HG03108 (cell line): ENCODE results near the gene KRTAP5-4.
"Not testable (repeated sequence)": the region's sequence is repeated elsewhere in the genome, so short reads cannot be mapped to it uniquely, and the experiment has no call there.

ENCODE experiments used
- ATAC-seq: cut with Tn5 transposase; IDR thresholded peaks from one replicate; pipeline ENCODE4 v1.9.1; 2021; ENCODE audit warnings: moderate library complexity; ENCODE audit not compliant: unreplicated experiment

The KRTAP5-4 gene

DNA sequence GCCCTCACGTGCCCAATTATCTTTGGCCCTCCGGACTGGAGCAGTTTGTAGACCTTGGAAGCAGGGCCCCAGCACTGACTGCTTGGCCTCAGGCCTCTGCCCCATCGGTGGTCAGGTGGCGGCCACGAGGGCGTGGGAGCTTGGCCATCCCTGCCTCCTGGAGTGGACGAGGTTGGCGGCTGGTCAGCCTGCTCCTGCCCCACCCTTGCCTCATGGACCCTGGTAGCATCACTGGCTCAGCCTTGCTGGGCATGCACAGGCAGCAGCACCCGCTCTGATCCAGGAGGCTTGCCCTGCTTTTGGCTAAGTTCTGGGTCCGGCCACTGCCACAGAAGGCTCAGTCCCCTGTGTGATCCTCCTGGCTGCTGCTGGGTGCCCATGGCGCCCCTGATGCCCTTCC, 17.8 kb downstream of the KRTAP5-4 start:
- ATAC-seq: no peak

DNA sequence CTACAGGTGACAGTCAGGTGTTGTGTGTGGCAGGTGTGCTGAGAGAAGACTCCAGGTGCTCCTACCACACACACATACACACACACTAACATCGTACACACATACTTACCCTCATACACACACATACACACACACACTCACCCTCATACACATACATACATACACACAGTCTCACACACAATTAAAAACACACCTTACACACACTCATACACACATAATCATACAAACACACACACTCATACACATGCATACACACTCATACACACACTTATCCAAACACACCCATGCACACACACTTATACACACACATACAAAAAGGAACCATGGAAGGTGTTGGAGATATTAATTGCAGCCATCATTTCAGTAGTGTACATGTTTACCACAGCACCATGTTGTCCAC, 18.3 kb downstream of the KRTAP5-4 start:
- no peak for ATAC-seq

DNA sequence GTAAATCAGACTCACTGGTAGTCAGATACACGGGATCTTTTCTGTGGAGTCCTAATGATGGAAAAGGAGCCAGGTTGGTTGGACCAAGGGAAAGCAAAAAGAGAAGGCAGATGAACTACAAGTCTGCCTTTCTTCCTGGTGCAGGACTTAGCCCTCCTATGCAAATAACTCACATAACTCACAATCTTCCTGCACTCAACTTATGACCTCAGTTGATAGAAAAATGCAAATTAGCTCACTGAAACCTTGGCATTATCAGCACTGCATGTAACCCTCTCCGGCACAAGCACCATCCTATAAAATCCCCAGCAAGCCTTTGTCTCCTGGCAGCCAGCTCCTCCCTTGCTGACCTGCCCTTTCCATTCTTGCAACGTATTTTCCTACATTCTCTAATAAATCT, 20.3 kb downstream of the KRTAP5-4 start:
- not testable (repeated sequence) for ATAC-seq

DNA sequence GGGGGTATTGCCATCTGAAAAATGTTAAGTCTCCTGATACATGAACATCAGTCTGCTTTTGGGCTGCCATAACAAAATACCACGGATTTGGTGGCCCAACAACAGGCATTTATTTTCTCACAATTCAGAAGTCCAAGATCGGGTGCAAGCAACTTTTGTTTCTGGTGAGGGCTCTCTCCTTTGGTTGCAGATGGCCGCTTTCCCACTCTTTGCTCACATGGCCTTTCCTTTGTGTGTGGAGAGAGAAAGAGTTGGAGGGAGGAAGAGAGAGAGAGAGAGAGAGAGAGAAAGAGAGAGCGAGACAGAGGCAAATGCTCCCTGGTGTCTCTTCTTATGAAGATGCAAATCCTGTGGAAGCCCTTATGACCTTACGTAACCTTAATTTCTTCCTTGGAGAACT, 21.3 kb downstream of the KRTAP5-4 start:
- no peak for ATAC-seq

DNA sequence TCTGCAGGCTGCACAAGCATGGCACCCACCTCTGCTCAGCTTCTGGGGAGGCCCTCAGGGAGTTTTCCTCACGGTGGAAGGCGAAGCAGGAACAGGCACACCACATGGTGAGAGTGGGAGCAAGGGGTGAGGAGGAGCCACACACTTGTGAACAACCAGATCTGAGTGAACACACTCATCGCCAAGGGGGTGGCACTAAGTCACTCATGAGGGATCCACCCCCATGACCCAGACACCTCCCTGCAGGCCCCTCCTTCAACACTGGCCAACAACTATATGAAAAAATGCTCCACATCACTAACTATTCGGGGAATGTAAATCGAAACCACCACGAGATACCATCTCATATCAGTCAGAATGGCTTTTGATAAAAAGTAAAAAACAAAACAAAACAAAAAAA, 23.1 kb downstream of the KRTAP5-4 start:
- ATAC-seq: no peak

DNA sequence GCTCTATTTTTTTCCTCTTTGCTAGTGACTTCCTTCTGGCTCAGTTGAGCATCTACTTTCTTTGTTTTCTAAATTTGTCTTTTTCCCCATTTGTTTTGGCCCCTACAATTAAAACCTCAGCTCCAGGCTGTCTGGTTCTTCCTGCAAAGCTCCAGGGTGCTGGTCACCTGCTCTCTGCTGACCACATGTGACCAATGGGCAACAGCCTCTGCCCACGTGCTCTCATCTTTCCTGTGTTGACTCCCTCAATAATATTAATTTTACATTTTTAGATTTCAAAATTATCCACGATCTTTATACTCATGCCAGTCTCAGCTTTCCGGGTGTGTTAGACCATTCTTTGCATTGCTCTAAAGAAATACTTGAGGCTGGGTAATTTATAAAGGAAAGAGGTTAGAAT, 23.5 kb downstream of the KRTAP5-4 start:
- not testable (repeated sequence) for ATAC-seq

DNA sequence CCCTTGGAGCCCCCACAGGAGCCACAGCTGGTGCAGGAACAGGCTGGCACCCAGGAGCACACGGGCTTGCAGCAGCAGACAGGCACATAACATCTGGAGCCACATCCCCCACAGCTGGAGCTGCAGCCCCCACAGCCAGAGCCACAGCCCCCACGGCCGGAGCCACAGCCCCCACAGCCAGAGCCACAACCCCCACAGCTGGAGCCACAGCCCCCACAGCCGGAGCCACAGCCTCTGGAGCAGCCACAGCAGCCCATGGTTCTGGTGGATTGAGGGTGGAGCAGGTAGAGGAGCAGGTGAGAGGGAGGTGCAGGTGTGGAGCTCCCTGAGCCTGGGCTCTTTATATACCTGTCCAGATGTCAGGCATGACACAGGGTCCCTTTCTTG, 24.0 kb downstream of the KRTAP5-4 start, which contains the start of gene KRTAP5-2:
KRTAP5-2 (minus strand) TSS at position 301 of the 387 bp plus-strand sequence; CDS start at position 257, 44 bp downstream.
- no peak for ATAC-seq

DNA sequence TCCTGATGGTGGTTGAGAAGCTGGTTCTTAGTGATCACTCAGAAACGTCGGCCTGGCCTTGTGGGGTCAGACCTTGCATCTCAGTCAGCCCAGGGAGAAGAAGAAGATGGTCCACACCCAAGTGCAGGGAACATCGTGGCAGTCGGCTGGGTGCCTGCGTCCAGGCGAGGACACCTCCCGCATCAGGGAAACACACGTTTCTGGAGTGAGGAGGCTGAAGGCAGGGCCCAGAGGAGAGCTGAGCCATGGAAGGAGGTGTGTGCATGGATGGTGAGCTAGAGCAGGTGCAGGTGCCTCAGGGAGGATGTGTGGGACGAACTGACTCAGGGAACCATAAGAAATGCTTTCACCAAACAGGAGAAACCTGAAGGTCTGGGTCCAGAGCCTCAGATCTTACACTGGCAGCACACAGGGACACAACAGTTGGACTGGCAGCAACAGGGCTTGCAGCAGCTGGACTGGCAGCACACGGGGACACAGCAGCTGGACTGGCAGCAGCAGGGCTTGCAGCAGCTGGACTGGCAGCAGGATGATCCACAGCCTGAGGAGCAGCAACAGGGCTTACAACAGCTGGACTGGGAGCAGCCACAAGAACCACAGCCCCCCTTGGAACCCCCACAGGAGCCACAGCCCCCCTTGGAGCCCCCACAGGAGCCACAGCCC, 24.5 kb downstream of the KRTAP5-4 start:
- no peak for ATAC-seq

DNA sequence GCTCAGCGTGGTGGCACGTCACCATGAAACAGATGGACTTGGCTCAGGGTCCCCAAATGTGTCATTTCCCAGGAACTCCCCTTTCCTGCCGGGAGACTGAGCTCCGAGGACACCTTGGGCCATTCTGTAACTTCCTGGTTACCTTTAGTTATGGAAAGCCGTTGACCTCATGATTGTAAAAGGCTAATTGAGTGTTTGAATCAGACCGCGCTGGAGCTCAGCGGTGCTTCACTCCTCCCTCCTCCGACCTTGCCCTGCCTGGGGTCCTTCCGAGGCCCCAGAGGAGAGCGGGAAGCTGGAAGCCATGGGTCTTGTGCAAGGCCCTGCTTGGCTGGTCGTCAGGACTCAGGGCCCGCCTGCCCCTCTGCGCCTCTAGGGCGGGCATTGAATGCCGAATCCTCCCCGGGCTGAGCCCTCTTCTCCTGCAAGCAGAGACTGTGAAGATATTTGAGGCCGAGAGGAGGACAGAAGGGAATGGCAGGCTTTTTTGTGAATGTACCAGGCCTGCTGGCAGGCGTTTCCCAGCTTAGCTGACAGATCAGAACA, 25.3 kb downstream of the KRTAP5-4 start:
- ATAC-seq: not testable (repeated sequence)

DNA sequence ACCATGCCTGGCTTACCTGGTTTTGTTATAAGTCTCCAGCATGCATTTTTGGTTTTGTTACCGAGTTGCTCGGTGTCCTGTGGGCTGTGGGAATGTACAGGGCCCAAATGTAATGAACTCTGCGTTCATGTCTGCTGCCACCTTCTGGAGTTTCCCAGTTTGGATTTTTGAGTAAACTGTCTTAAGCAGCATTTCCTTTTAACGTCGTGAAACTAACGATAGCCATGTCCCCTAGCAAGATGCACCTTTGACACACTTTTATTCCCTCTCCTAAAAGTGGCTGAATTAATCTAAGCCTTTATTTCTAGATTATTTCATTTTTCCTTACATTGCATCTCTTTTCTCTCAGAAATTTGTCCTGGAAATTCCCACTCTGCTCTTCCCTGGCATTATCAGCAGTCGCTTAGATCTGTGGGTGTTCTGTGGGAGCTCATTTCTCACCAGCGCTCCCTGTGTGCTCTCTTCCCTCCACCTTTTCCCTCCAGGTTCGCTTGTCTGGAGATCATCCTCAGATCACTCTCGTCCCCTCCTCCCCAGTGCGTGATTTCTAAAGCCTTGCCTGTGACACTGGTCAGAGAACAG, 25.9 kb downstream of the KRTAP5-4 start:
- not testable (repeated sequence) for ATAC-seq

DNA sequence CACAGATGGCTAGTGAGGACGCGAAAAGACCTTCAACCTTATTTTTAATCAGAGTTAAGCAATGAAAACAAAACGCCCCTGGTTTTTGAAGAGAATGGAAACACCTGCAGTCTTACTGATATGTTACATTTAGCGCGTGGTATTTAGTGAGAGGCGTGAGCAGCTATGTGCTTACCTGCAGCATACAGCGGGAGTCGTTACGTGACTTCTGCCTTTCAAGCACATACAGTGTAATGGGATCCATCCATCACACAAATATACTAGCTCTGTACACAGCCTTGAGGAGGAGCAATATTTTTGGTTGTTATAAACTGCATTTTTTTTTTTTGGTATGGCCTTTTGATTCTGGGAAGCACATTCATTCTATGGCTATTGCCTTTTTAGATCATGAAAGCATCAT, 29.3 kb downstream of the KRTAP5-4 start:
- no peak for ATAC-seq

DNA sequence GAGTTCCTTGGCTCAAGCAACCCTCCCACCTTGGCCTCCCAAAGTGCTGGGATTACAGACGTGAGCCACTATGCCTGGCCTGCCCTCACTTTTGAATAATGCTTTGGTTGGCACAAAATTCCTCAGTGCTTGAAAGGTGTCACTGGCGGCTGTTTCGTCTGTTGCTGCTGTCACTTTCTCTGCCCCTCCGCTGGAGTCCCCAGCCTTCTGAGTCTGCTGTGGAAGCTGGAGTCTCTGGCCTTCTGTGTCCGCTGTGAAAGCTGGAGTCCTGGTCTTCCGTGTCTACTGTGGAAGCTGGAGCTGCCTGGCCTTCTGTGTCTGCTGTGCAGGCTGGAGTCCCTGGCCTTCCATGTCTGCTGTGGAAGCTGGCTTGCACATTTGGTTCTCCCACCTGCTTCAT, 31.9 kb downstream of the KRTAP5-4 start:
- no peak for ATAC-seq

DNA sequence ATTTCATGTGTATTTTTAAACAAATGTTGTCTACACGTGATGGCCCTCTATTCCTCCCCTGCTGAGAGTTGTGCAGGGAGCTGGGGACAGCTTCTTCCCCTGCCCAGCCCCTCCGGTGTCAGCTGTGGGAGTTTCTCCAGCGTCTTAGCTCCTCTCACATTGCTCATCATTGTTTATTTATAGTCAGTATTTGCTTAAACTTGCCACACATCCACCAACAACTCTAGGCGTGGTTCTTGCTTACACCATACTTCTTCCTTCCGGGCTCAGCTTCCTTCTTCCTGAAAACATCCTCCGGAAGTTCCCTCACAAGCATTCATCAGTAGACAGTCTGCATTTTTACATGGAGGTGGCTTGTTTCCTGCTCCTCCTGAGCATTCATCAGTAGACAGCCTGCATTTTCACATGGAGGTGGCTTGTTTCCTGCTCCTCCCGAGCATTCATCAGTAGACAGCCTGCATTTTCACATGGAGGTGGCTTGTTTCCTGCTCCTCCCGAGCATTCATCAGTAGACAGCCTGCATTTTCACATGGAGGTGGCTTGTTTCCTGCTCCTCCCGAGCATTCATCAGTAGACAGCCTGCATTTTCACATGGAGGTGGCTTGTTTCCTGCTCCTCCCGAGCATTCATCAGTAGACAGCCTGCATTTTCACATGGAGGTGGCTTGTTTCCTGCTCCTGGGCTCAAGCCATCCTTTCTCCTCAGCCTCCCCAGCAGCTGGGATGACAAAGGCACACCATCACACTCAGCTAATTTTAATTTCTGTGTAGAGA, 32.6 kb downstream of the KRTAP5-4 start:
- not testable (repeated sequence) for ATAC-seq

DNA sequence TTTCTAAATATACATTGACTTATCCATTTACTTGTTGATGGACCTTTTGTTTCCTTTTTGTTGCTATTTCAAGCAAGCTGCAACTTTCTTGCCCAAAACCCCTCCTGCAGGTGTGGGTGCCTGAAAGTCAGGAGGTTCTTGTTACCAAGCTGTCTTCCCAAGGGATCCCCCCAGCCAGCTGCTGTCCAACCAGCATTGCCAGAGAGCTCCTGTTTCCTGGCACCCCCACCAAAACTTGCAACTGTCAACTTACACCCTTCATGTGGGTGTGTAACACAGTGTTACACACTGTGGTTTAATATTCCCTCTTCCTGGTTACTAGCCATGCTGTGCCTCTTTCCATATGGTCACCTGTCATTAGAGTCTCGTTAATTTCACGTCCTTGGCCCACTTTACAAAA, 35.2 kb downstream of the KRTAP5-4 start:
- no peak for ATAC-seq

DNA sequence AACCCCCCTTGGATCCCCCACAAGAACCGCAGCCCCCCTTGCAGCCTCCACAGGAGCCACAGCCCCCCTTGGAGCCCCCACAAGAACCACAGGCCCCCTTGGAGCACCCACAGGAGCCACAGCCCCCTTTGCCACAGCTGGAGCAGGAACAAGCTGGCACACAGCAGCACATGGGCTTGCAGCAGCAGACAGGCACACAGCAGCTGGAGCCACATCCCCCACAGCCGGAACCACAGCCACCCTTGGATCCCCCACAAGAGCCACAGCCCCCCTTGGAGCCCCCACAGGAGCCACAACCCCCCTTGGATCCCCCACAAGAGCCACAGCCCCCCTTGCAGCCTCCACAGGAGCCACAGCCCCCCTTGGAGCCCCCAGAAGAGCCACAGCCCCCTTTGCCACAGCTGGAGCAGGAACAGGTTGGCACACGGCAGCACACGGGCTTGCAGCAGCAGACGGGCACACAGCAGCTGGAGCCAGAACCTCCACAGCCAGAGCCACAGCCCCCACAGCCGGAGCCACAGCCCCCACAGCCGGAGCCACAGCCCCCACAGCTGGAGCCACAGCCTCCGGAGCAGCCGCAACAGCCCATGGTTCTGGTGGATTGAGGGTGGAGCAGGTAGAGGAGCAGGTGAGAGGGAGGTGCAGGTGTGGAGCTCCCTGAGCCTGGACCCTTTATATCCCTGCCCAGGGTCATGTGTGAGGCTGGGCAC, 37.1 kb downstream of the KRTAP5-4 start, which contains the start of gene KRTAP5-1:
KRTAP5-1 (minus strand) TSS at position 623 of the 710 bp plus-strand sequence; CDS start at position 589, 34 bp downstream.
- ATAC-seq: not testable (repeated sequence)

DNA sequence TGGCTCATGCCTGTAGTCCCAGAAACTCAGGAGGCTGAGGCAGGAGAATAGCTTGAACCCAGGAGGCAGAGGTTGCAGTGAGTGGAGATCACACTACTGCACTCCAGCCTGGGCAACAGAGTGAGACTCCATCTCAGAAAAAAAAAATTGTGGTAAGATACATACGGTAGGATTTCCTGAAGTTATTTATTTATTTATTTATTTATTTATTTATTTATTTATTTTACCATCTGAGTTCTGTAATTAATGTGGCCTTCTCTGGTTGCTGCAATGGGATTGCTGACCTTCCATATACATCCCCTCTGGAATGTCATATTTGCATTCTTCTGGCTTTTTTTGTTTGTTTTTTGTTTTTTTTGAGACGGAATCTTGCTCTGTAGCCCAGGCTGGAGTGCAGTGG, 39.0 kb downstream of the KRTAP5-4 start:
- not testable (repeated sequence) for ATAC-seq

DNA sequence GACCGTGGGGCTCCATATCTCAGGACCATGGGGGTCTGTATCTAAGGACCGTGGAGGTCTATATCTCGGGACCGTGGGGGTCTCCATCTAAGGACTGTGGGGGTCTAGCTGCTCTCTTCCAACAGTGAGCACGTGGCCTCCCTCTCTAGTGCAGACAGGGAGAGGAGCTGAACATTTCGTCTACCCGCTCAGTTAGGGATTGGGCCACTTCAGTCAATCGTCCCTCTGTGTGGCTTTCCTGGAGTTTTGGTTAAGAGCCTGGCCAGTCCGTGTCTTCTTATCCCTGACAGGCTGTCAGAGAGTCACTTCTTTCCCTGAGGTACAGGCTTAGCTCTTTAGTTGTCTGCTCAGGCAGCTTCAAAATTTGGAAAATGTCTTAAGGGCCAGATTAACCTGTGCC, 40.0 kb downstream of the KRTAP5-4 start:
- no peak for ATAC-seq

DNA sequence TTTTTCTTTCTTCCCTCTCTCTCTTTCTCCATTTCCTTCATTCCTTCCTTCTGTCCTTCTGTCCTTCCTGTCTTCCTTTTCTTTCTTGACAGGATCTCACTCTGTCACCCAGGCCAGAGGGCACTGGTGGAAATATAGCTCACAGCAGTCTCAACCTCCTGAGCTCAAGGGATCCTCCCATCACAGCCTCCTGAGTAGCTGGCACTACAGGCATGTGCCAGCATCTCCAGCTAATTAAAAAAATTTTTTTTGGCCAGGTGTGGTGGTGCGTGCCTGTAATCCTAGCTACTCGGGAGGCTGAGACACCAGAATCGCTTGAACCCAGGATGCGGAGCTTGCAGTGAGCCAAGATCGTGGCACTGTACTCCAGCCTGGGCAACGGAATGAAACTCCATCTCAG, 45.1 kb downstream of the KRTAP5-4 start:
- no peak for ATAC-seq

DNA sequence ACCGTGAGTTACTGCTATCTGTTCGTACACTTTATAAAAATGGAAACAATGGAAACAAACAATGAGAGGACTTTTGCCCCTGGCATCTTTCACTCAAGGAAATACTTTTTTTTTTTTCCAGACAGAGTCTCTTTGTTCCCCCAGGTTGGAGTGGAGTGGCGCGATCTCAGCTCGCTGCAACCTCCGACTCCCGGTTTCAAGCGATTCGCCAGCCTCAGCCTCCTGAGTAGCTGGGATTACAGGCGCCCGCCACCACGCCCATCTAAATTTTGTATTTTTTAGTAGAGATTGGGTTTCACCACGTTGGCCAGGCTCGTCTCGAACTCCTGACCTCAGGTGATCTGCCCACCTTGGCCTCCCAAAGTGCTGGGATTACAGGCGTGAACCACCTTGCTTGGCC, 46.2 kb downstream of the KRTAP5-4 start:
- ATAC-seq: not testable (repeated sequence)

DNA sequence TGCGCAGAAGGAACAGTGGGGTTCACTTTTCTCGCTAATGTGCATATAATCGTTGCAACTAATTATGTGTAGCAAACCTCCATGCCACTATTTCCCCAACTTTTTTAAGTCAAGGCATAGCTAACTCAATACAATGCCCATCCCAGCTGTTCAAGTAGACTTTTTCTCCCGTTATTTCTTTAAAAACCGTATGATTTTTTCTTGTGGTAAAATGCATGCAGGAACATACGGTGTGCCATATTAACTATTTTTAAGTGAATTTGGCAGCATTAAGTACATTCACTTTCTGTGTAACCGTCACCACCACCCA, 47.0 kb downstream of the KRTAP5-4 start:
- no peak for ATAC-seq
